ENCODE measurements around the gene PEX11G. TPM values are rescaled to one million over a fixed set of nuclear protein-coding genes. Genes with fewer than 3 reads are reported as not detected.

PEX11G gene
- total and polyA plus RNA-seq, 9 of the 15 experiments (the other 6 are each of a cell fraction or from before 2014, with no cell fraction given), result 0.07 to 3.2 (median 0.70) TPM; not detected in 1

GRCh38 chr19:7505682-7506384 lies 17.0 kb upstream of the PEX11G start (continued):
- peak; percentile 63; the same call in 1 of the 2 replicates for TF ChIP-seq ARID4B (CRISPR knock-in tag; IDR thresholded peaks at IDR 0.05)
- peak in 1 of 2 experiments; percentile 86; a peak in 3 of 4 replicates for TF ChIP-seq HDAC1 (IDR thresholded peaks at IDR 0.05)
- no peak for TF ChIP-seq FOXK1 (CRISPR knock-in tag; IDR thresholded peaks at IDR 0.05; ENCODE audit: borderline replicate concordance)
- no peak for TF ChIP-seq GTF2A2 (tag; IDR thresholded peaks at IDR 0.05)
- TF ChIP-seq LCOR (CRISPR knock-in tag; IDR thresholded peaks at IDR 0.05), result no peak
- TF ChIP-seq SREBF1 (IDR thresholded peaks at IDR 0.05; ENCODE audit: borderline replicate concordance, low read depth, low read length), result no peak
- TF ChIP-seq, protein P1, sequence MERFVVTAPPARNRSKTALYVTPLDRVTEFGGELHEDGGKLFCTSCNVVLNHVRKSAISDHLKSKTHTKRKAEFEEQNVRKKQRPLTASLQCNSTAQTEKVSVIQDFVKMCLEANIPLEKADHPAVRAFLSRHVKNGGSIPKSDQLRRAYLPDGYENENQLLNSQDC (CRISPR knock-in tag; IDR thresholded peaks at IDR 0.05), result no peak
- TF ChIP-seq FUS (optimal IDR thresholded peaks at IDR 0.05; ENCODE audit: low read depth, low read length), result no peak
- TF ChIP-seq SIRT6 (IDR thresholded peaks at IDR 0.05; ENCODE audit: low read depth, low read length), result no peak
- TF ChIP-seq, protein P2, sequence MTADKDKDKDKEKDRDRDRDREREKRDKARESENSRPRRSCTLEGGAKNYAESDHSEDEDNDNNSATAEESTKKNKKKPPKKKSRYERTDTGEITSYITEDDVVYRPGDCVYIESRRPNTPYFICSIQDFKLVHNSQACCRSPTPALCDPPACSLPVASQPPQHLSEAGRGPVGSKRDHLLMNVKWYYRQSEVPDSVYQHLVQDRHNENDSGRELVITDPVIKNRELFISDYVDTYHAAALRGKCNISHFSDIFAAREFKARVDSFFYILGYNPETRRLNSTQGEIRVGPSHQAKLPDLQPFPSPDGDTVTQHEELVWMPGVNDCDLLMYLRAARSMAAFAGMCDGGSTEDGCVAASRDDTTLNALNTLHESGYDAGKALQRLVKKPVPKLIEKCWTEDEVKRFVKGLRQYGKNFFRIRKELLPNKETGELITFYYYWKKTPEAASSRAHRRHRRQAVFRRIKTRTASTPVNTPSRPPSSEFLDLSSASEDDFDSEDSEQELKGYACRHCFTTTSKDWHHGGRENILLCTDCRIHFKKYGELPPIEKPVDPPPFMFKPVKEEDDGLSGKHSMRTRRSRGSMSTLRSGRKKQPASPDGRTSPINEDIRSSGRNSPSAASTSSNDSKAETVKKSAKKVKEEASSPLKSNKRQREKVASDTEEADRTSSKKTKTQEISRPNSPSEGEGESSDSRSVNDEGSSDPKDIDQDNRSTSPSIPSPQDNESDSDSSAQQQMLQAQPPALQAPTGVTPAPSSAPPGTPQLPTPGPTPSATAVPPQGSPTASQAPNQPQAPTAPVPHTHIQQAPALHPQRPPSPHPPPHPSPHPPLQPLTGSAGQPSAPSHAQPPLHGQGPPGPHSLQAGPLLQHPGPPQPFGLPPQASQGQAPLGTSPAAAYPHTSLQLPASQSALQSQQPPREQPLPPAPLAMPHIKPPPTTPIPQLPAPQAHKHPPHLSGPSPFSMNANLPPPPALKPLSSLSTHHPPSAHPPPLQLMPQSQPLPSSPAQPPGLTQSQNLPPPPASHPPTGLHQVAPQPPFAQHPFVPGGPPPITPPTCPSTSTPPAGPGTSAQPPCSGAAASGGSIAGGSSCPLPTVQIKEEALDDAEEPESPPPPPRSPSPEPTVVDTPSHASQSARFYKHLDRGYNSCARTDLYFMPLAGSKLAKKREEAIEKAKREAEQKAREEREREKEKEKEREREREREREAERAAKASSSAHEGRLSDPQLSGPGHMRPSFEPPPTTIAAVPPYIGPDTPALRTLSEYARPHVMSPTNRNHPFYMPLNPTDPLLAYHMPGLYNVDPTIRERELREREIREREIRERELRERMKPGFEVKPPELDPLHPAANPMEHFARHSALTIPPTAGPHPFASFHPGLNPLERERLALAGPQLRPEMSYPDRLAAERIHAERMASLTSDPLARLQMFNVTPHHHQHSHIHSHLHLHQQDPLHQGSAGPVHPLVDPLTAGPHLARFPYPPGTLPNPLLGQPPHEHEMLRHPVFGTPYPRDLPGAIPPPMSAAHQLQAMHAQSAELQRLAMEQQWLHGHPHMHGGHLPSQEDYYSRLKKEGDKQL (CRISPR knock-in tag; IDR thresholded peaks at IDR 0.05; ENCODE audit: borderline replicate concordance), result no peak
- TF ChIP-seq, protein P3, sequence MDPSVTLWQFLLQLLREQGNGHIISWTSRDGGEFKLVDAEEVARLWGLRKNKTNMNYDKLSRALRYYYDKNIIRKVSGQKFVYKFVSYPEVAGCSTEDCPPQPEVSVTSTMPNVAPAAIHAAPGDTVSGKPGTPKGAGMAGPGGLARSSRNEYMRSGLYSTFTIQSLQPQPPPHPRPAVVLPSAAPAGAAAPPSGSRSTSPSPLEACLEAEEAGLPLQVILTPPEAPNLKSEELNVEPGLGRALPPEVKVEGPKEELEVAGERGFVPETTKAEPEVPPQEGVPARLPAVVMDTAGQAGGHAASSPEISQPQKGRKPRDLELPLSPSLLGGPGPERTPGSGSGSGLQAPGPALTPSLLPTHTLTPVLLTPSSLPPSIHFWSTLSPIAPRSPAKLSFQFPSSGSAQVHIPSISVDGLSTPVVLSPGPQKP (CRISPR knock-in tag; IDR thresholded peaks at IDR 0.05), result no peak
- TF ChIP-seq ZNF197 (CRISPR knock-in tag; IDR thresholded peaks at IDR 0.05; ENCODE audit: low read depth), result no peak
- TF ChIP-seq CREB1 (IDR thresholded peaks at IDR 0.05), result 0 out of 2 replicates have a peak, but pooled peaks have one; percentile 19
- TF ChIP-seq CREB1 (CRISPR knock-in tag; IDR thresholded peaks at IDR 0.05), result no peak
- no peak for TF ChIP-seq ZBTB17 (CRISPR knock-in tag; IDR thresholded peaks at IDR 0.05)
- TF ChIP-seq MIER1 (IDR thresholded peaks at IDR 0.05; ENCODE audit: low read depth), result peak; percentile 73

Data from K562 (cell line).